ENCODE data around the gene TAF1D.
"Not testable (repeated sequence)": the region's sequence is repeated elsewhere in the genome, so short reads cannot be mapped to it uniquely, and the experiment has no call there.

TAF1D gene

GRCh38 chr11:93761910-93762309 is 20.6 kb upstream of the TAF1D start:
- no peak for TF ChIP-seq GATA1 (IDR thresholded peaks at IDR 0.05; ENCODE audit: low read depth, low read length)
- TF ChIP-seq POLR2A (IDR thresholded peaks at IDR 0.05; ENCODE audit: low read length) = no peak
- no peak for DNase-seq

DNA sequence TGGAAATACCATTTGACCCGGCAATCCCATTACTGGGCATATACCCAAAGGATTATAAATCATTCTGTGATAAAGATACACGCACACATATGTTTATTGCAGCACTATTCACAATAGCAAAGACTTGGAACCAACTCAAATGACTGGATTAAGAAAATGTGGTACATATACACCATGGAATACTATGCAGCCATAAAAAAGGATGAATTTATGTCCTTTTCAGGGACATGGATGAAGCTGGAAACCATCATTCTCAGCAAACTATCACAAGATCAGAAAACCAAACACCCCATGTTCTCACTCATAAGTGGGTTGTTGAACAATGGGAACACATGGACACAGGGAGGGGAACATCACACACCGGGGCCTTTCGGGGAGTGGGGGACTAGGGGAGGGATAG is 17.8 kb upstream of the TAF1D start:
- DNase-seq = not testable (repeated sequence)

DNA sequence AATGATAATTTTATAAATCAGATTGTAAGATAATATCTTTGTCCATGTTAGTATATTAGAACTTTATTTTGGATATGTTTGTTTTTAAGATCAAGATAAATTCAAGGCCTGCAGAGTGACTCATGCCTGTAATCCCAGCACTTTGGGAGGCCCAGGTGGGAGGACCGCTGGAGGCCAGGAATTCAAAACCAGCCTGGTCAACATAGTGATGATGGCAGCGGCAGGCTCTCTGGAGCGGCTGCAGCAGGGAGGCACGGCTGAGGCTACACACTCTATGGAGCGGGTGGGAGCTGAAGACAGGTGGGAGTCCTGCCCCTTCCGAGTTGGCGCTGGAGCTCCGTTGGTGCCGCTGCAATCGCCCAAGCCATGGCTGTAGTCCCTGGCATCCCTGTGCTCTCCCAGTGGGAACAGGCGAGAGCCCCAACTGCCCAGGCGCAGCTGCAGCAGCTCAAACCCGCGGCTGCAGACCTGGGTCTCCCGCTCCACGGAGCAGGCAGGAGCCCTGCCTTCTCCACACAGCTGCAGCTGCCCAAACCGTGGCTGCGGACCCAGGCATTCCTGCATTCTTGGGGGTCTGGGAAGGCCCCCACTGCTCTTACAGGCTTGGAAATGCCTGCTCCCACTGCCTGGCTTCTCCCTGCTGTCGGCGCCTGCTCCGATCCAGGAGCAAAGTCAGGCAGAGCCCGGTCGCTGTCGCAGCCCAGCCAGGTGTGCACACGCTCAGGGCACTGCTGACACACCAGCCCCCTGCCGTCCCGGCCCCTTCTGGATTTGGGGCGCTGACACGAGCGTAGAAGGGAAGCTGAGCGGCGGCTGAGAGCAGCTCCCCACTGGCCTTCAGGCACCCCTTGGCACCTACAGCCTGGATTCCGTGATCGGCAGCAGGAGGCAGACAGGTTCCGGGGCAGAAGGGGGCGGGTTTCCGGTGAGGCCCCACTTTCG is 16.9 kb upstream of the TAF1D start:
- no peak for TF ChIP-seq POLR2A (IDR thresholded peaks at IDR 0.05; ENCODE audit: low read length)
- no peak for TF ChIP-seq GATA1 (IDR thresholded peaks at IDR 0.05; ENCODE audit: low read depth, low read length)
- DNase-seq = no peak

GRCh38 chr11:93757301-93757700 is 16.0 kb upstream of the TAF1D start:
- no peak for DNase-seq
- no peak for TF ChIP-seq GATA1 (IDR thresholded peaks at IDR 0.05; ENCODE audit: low read depth, low read length)

- TF ChIP-seq POLR2A (IDR thresholded peaks at IDR 0.05; ENCODE audit: low read length) (no peak), GATA1 (IDR thresholded peaks at IDR 0.05; ENCODE audit: low read depth, low read length) (no peak)
- DNase-seq = peak in 1 of 2 experiments; percentile 9
Measured at GRCh38 chr11:93756748-93757147, 15.5 kb upstream of the TAF1D start.

- TF ChIP-seq POLR2A (IDR thresholded peaks at IDR 0.05; ENCODE audit: low read length) = no peak
- TF ChIP-seq GATA1 (IDR thresholded peaks at IDR 0.05; ENCODE audit: low read depth, low read length) = no peak
- no peak for DNase-seq
Measured at GRCh38 chr11:93753241-93753640, 11.9 kb upstream of the TAF1D start.

GRCh38 chr11:93751001-93751400 is 9.7 kb upstream of the TAF1D start:
- DNase-seq = no peak
- TF ChIP-seq GATA1 (IDR thresholded peaks at IDR 0.05; ENCODE audit: low read depth, low read length) (no peak), POLR2A (IDR thresholded peaks at IDR 0.05; ENCODE audit: low read length) (no peak)

DNA sequence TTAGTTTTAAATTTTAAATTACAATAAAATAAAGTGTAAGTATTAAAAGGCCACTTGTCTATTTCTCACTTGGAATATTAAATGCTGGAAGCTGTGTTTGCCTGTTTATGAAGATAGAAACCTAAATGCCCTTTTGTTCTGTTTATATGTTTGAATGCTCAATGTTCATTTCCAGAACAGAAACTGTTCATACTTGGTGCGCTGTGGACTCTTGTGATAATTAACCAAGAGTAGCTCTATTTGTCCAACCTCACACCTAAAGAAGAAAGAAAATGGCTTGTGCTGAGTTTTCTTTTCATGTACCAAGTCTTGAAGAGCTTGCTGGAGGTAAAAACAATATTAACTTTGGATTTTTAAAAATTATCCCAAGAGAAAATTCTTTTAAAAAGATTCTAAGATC is 5.8 kb upstream of the TAF1D start:
- no peak for DNase-seq
- no peak for TF ChIP-seq POLR2A (IDR thresholded peaks at IDR 0.05; ENCODE audit: low read length)
- TF ChIP-seq GATA1 (IDR thresholded peaks at IDR 0.05; ENCODE audit: low read depth, low read length) = no peak

DNA sequence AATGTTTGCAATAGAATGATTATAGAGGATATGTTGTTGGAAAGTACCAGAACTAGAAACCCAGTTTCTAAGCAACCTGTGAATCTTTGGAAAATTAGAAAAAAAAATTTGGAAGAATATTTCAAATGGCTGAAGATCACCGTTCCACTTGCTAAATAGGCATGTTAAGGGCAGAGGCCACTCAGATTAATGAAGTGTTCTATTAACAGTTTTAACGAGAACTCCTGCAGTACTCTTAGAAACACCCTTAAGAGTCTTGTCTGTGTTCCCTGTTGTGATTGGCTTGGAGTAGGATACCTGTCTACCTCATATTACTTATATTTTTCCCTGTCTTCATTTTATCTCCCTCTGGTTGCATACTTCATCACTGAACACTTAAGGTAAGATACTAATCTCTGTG is 4.8 kb upstream of the TAF1D start:
- DNase-seq = no peak
- no peak for TF ChIP-seq POLR2A (IDR thresholded peaks at IDR 0.05; ENCODE audit: low read length)
- TF ChIP-seq GATA1 (IDR thresholded peaks at IDR 0.05; ENCODE audit: low read depth, low read length) = no peak

- TF ChIP-seq POLR2A (IDR thresholded peaks at IDR 0.05; ENCODE audit: low read length) = peak; percentile 17
- DNase-seq = peak; percentile 42 to 45
Measured at GRCh38 chr11:93745005-93745755, 3.9 kb upstream of the TAF1D start.

- no peak for TF ChIP-seq POLR2A (IDR thresholded peaks at IDR 0.05; ENCODE audit: low read length)
- no peak for TF ChIP-seq GATA1 (IDR thresholded peaks at IDR 0.05; ENCODE audit: low read depth, low read length)
- DNase-seq = no peak
Measured at GRCh38 chr11:93744669-93745004, 3.3 kb upstream of the TAF1D start.

DNA sequence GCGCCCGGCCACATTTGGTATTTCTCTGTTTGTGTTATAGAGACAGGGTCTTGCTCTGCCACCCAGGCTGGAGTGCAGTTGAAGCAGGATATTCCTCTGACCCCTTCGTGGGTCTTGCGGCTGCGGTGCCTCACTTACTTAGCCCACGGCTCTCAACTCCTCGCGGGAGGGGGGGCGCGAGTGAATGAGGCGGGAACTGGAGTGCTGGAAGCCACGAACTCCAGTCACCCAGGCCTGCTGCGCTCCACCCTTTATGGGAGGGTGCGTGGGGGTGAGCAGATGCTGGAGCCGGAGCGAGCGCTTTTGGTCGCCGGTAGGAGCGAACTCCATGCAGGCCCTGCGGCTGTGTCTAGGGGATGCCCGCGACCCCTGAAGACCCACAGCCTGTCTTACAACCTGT is 2.0 kb upstream of the TAF1D start:
- TF ChIP-seq POLR2A (IDR thresholded peaks at IDR 0.05; ENCODE audit: low read length) = no peak
- no peak for TF ChIP-seq GATA1 (IDR thresholded peaks at IDR 0.05; ENCODE audit: low read depth, low read length)
- DNase-seq = peak in 1 of 2 experiments; percentile 9

DNA sequence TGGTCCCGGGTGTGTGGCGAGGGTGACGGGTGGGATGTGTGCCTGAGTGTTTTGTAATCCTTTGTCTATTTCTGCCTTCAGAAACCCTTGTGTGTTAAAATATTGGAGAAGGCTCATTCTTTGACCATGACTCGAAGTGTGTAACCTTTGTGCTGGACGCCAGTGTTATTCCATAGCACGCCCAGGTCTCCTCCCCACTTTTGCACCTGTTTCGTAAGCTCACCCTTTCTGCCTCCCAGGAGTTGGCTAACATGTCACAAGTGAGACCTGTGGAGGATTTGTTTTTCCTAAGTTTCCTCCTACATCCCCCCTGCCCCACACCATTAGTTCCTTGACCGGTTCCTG is 559 bp upstream of the TAF1D start:
- no peak for TF ChIP-seq POLR2A (IDR thresholded peaks at IDR 0.05; ENCODE audit: low read length)
- TF ChIP-seq GATA1 (IDR thresholded peaks at IDR 0.05; ENCODE audit: low read depth, low read length) = no peak
- peak; percentile 61 to 78 for DNase-seq

DNA sequence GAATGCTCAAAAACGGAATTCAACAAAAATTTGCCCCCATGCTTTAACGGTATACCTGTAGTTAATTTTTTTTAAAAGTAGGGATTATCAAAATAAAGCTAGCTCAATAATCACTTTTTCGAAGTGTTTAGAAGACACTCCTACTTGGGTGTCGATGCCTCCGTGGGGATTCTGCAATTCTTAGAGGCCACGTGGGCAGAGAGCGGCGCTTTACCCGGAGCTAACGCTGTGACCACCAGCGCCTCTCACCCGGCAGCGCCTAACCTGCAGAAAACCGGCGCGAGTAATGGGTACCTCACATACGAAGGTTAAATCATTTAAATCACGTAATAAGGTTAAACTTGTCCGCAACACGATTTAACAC is 583 bp downstream of the TAF1D start:
- DNase-seq = peak; percentile 72 to 83
- no peak for TF ChIP-seq GATA1 (IDR thresholded peaks at IDR 0.05; ENCODE audit: low read depth, low read length)

GRCh38 chr11:93740031-93740729 is 1.1 kb downstream of the TAF1D start:
- peak; percentile 52 to 72 for DNase-seq
- TF ChIP-seq POLR2A (IDR thresholded peaks at IDR 0.05; ENCODE audit: low read length) (no peak), GATA1 (IDR thresholded peaks at IDR 0.05; ENCODE audit: low read depth, low read length) (no peak)
